ENCODE results near the gene RAB7B. TPM values are rescaled to one million over a fixed set of nuclear protein-coding genes. Genes with fewer than 3 reads are reported as not detected.

RAB7B gene
- total and polyA plus RNA-seq, 2 donors (not counting 1 experiment from before 2014, with no cell fraction given): 9.1 to 15.5 TPM

GRCh38 chr1:206049919-206050600, 46.9 kb upstream of the RAB7B start:
- Histone ChIP-seq H3K4me2 (ENCODE audit: extremely low read depth, insufficient read depth, low read length) (no peak overlapping the region), H3K4me3 (replicated peaks in 1 of 4; ENCODE audit: control extremely low read depth in 1 of 4, insufficient read depth in 1 of 4, low read depth in 3 of 4, low read length in 4 of 4) (no peak overlapping the region), H2AFZ (ENCODE audit: low read length) (no peak overlapping the region), H3K79me2 (ENCODE audit: control insufficient read depth, insufficient read depth, low read length) (no peaks in the 10 kb centered on the region), H3K27me3 (ENCODE audit: control insufficient read depth, insufficient read depth, low read length) (peaks cover 6% of the 10 kb centered on the region), H3K9ac (ENCODE audit: insufficient read depth, low read length) (no peak overlapping the region), H3K9me3 (ENCODE audit: control insufficient read depth, insufficient read depth, low read depth, low read length) (no peaks in the 10 kb centered on the region), H4K20me1 (ENCODE audit: control insufficient read depth, extremely low read depth, insufficient read depth, low read length) (no peaks in the 10 kb centered on the region), H3K27ac (ENCODE audit: insufficient read depth, low read length) (no peak overlapping the region), H3K36me3 (ENCODE audit: control insufficient read depth, insufficient read depth, low read length) (no peaks in the 10 kb centered on the region), H3K4me1 (ENCODE audit: control insufficient read depth, extremely low read depth, insufficient read depth, low read length) (no peaks in the 10 kb centered on the region)
- no peak for DNase-seq (ENCODE audit: low read depth in 2 of 2)
- TF ChIP-seq EZH2 (IDR thresholded peaks at IDR 0.05; ENCODE audit: low read length, missing control alignments) (no peak), CTCF (conservative IDR thresholded peaks at IDR 0.05 in 1 of 2, IDR thresholded peaks at IDR 0.05 in 1 of 2; ENCODE audit: low read depth in 1 of 2, low read length in 2 of 2) (no peak)

GRCh38 chr1:206049293-206049692, 46.1 kb upstream of the RAB7B start:
- Histone ChIP-seq H3K9ac (ENCODE audit: insufficient read depth, low read length) (no peak overlapping the region), H3K9me3 (ENCODE audit: control insufficient read depth, insufficient read depth, low read depth, low read length) (no peaks in the 10 kb centered on the region), H2AFZ (ENCODE audit: low read length) (no peak overlapping the region), H3K27me3 (ENCODE audit: control insufficient read depth, insufficient read depth, low read length) (peaks cover 6% of the 10 kb centered on the region), H4K20me1 (ENCODE audit: control insufficient read depth, extremely low read depth, insufficient read depth, low read length) (no peaks in the 10 kb centered on the region), H3K36me3 (ENCODE audit: control insufficient read depth, insufficient read depth, low read length) (no peaks in the 10 kb centered on the region), H3K4me3 (replicated peaks in 1 of 4; ENCODE audit: control extremely low read depth in 1 of 4, insufficient read depth in 1 of 4, low read depth in 3 of 4, low read length in 4 of 4) (no peak overlapping the region), H3K79me2 (ENCODE audit: control insufficient read depth, insufficient read depth, low read length) (no peaks in the 10 kb centered on the region), H3K4me2 (ENCODE audit: extremely low read depth, insufficient read depth, low read length) (no peak overlapping the region), H3K27ac (ENCODE audit: insufficient read depth, low read length) (no peak overlapping the region), H3K4me1 (ENCODE audit: control insufficient read depth, extremely low read depth, insufficient read depth, low read length) (no peaks in the 10 kb centered on the region)
- TF ChIP-seq CTCF (conservative IDR thresholded peaks at IDR 0.05 in 1 of 2, IDR thresholded peaks at IDR 0.05 in 1 of 2; ENCODE audit: low read depth in 1 of 2, low read length in 2 of 2): no peak
- DNase-seq (ENCODE audit: low read depth in 2 of 2): no peak

GRCh38 chr1:206048582-206048981, 45.4 kb upstream of the RAB7B start:
- H3K4me1 ChIP-seq (ENCODE audit: control insufficient read depth, extremely low read depth, insufficient read depth, low read length): no peaks in the 10 kb centered on the region

More at GRCh38 chr1:206048582-206048981, 45.4 kb upstream of the RAB7B start:
- Histone ChIP-seq H3K27ac (ENCODE audit: insufficient read depth, low read length) (no peak overlapping the region), H3K4me2 (ENCODE audit: extremely low read depth, insufficient read depth, low read length) (no peak overlapping the region), H3K4me3 (replicated peaks in 1 of 4; ENCODE audit: control extremely low read depth in 1 of 4, insufficient read depth in 1 of 4, low read depth in 3 of 4, low read length in 4 of 4) (no peak overlapping the region), H4K20me1 (ENCODE audit: control insufficient read depth, extremely low read depth, insufficient read depth, low read length) (no peaks in the 10 kb centered on the region), H3K36me3 (ENCODE audit: control insufficient read depth, insufficient read depth, low read length) (no peaks in the 10 kb centered on the region), H3K27me3 (ENCODE audit: control insufficient read depth, insufficient read depth, low read length) (peaks cover 6% of the 10 kb centered on the region), H2AFZ (ENCODE audit: low read length) (no peak overlapping the region), H3K9ac (ENCODE audit: insufficient read depth, low read length) (no peak overlapping the region), H3K79me2 (ENCODE audit: control insufficient read depth, insufficient read depth, low read length) (no peaks in the 10 kb centered on the region), H3K9me3 (ENCODE audit: control insufficient read depth, insufficient read depth, low read depth, low read length) (no peaks in the 10 kb centered on the region)
- DNase-seq (ENCODE audit: low read depth in 2 of 2): no peak
- TF ChIP-seq EZH2 (IDR thresholded peaks at IDR 0.05; ENCODE audit: low read length, missing control alignments) (no peak), CTCF (conservative IDR thresholded peaks at IDR 0.05 in 1 of 2, IDR thresholded peaks at IDR 0.05 in 1 of 2; ENCODE audit: low read depth in 1 of 2, low read length in 2 of 2) (no peak)
